H4 (cell line): ENCODE results near the gene OR2H1. TPM values are rescaled to one million over a fixed set of nuclear protein-coding genes. Genes with fewer than 3 reads are reported as not detected.

Source experiments
- DNase-seq: peaks from one replicate; pipeline ENCODE4 v3.0.0-alpha.2; 2015; ENCODE audit warnings: low spot score
- total RNA-seq: library from RNA; depleted of rRNA; stranded (reverse); fragments of >200 nt; shearing (Covaris generic); gene quantifications from 2 replicates; pipeline ENCODE4 v1.2.3, GENCODE V29; 2014

OR2H1 gene
- total RNA-seq, 1 experiment from 2014 or later: not detected

DNA sequence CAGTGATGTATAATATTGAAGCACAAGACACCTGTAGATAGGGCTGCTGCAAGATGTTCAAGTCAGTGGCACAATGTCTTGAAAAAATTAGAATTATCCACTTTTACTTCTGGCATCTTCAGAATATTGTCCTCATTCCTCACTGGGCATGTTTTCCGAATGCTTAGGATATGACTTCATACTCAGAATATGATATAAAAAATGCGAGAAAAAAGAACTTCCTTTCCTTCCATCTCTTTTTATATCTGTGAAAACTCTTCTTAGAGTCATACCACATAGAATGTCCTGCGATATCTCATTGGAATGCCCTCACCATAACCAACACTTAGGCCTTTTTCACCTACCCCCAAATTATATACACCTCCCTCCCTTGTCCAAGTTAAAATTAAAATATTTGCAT lies 26.2 kb downstream of the OR2H1 start:
- DNase-seq: no peak

DNA sequence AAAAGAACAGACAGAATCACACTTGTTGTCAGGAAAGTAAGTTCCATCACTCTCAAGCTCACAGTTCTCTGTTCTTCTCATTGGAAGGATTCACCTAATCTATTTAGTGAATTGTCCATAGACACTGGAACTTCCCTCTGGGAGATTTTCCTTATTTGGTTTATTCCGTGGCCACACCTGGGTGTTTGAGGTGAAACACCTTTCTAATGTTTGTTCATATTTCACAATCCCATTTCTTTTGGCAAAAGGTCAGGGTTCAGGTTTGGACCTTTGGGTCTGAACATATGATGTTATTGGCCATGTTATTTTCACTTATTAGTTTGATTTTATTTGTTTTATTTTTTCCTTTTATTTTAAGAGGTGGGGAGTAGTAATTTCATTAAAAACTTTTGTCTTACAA lies 26.8 kb downstream of the OR2H1 start:
- no peak for DNase-seq

DNA sequence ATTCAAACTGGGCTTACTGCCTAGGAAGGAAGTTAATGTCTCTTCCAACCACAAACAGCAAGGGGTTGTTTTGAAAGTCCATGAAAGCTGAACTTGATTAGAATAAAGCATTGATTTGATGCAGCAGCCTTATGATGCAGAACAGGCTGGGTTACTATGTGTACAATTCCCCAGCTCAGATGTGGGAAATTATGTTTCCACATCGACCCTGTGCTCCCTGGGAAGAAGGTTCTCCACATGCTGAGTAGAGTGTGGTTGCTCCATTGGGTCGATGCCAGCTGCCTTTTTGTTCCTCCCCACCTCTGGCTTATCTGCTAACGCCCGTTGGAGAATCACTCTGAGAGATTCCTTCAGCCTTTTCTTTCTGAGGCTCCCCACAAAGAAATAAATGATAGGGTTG lies 29.6 kb downstream of the OR2H1 start:
- DNase-seq: no peak

DNA sequence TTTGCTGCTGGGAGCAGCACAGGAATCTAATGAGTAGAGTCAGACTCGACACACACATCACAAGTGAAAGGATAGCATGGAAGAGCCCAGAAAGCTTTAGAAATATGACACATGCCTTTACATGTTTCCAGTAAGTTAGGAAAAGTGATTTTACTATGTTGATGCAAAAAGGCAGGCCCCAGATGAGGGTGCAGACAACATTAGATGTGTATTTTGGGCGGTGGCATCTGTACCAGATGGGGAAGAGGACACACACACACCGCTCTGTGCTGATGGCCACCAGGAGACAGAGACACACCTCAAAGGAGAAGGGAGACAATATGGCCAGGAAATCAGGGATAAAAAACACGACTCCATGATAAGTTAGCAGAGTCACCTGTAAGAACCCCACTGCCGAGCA lies 30.2 kb downstream of the OR2H1 start:
- DNase-seq: no peak

DNA sequence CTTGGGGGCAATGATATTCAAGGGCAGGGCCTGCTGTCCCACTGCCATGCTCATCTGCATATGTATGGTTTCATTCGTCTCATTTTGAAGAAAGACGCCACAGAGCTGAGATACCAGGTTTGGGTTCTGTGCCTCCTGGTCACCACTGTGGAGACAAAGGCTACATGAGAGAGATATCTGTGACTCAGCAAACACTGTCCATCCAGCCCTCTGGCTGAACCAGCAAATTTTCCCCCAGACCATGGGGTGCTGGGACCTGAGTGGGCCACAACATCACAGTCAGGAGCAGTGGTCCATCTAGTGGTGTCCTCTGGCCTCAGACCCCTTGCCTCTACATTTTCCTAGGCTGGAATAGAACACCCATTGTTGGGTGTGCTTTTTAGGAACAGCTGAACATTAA lies 30.7 kb downstream of the OR2H1 start, which contains the start of gene MAS1L:
Gene MAS1L, minus strand, starts transcription at position 297 of the 400 bp plus-strand sequence. Its CDS starts 54 bp downstream, at position 243.
- no peak for DNase-seq

DNA sequence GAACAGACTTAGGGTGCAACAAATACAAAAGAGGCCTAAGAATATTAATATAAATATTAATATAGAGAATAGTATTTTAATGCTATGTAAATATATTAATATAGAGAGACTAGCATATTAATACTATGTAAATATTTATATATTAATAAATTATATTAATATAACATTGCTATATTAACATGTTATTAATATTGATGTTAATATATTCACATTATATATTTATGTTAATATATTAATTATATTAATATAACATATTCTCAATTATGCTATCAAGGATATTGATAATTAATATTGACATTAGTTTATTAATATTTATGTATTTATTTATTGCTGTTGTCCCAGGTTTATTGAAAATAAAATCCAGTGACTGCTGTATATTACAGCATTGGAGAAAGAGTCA lies 31.9 kb downstream of the OR2H1 start:
- DNase-seq: no peak

DNA sequence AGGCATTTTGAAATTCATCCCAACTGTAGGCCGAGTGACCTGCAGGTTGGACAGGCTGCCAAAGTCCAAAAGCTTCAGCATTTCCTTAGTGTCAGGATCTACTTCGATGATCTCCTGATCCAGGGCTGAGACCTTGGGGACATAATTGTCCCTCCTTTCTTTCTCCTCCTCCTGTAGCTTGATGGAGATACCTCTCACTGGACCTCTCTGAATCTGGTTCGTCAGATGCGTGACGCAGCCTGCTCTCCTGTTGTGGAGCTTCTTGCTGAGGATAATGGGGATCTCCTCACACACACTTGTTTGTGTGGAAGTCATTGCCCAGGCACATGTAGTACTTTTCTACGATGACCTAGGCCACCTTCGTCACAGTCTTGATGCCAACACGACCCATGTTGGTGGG lies 32.3 kb downstream of the OR2H1 start:
- DNase-seq: no peak

DNA sequence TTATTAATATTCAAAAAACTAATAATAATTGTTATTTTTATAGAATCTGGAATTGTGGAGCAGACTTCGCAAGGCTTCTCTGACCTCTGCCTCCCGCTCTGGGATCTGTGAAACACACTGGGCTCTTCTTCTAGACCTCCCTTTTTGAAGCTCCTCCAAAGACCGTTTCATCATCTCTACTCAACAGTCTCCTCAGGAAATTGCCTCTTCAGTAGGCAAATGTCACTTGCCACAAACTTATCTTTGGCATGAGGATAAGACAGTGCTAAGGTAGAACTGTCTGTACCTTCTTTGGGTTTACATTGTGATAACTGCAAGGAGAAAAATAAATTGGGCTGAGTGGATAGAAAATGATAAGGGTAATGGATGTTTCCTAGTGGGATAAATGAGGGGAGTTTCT lies 33.1 kb downstream of the OR2H1 start:
- DNase-seq: no peak

DNA sequence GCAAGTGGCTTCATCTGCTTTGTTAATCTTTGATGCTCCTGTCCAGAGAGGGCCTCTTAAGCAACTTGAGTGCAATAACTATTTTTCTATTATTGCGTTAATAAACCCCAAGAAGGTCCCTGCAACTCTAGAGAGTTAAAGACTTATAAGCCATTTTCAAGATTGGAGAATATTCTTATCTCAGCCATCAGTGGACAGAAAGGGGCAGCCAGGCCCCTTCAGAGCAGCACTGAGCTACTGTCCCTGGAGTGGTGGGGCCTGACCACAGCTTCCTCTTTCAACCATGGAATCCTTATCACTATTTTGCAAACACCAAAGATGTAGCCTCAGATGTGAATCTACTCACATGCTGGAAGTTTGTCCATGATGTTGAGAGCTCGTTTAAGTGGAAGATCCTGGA lies 33.6 kb downstream of the OR2H1 start:
- DNase-seq: no peak

DNA sequence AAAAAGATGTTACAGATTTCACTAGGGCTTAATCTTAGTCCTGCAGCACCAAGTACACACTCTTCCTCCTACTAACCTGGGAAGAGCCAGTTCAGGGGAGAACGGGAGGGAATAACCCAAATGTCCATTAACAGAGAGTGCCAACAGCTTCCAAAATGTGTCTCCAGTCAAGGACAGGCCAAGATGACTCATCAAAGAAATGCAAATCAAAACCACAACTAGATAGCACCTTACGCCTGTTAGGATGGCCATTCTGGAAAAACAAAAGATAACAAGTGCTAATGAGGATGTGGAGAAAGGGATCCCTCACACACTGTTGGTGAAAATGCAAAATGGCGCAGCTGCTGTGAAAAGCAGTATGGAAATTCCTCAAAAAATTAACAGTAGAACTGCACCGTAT lies 34.6 kb downstream of the OR2H1 start:
- no peak for DNase-seq

DNA sequence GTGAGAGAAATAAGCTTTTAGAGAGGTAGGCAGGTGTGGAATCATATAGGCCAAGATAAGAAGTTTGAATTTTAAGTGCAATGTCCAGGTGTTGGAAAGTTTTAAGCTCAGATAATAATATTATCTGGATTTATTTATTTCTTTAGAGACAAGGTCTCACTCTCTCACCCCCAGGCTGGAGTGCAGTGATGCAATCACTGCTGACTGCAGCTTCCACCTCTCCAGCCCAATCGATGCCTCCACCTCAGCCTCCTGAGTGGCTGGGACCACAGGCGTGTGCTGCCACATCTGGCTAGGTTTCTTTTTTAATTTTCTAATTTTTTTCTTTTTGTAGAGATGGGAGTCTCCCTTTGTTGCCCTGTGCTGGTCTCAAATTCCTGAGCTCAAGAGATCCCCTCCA lies 36.3 kb downstream of the OR2H1 start:
- DNase-seq: no peak

DNA sequence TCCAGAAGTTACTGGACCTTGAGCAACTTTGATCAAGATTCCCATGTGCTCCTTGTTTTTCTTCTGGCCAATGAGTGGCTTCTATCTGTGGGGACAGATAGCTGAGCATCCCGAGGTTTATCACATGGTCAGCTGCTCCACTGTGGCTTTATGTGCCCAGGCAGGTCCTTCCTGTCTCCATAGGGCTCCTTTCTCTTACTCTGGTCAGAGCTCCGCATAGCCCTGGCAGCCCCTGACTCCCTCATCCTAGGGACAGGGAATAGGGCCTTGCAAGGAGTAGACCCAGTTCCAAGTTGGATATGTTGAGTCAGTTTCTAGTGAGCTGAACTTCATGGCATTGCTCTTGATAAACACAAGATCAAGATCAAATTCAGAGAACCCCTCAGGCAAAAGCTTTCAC lies 37.2 kb downstream of the OR2H1 start:
- no peak for DNase-seq

DNA sequence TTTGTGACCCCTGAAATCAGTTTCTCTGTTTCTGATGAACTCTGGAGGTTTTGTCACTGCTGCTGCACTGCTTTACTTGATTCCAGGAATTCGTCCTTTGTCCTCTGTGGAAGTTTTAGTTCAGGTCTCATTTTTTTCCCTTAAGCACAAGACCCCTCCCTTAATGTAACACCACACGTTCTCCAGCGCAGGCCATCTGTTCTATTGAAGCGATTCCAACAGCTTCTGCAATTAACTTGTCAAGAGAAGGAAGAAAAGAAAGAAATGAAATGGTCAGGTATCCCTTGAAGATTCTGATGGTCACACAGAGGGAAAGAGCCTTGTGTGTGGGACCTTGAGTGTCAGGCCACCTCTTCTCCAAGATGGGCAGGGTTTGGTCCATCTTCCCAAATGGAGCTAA lies 38.6 kb downstream of the OR2H1 start:
- no peak for DNase-seq

DNA sequence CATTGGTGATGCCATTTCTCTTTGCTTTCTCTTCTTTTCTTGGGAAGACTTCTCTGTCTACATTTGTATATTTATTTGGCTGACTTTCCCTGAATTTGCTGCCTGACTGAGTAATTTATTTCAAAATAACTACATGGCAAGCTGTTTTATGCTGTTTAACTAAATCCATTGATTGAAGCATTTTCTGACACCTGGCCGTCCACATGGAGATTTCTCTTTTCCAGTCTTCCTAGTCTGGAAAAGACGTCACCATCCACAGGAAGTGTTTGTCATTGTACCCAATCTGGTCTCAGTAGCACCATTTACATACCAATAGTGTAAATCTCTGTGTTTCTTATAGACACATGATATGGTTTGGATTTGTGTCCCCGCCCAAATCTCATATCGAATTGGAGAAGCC lies 40.0 kb downstream of the OR2H1 start:
- no peak for DNase-seq

DNA sequence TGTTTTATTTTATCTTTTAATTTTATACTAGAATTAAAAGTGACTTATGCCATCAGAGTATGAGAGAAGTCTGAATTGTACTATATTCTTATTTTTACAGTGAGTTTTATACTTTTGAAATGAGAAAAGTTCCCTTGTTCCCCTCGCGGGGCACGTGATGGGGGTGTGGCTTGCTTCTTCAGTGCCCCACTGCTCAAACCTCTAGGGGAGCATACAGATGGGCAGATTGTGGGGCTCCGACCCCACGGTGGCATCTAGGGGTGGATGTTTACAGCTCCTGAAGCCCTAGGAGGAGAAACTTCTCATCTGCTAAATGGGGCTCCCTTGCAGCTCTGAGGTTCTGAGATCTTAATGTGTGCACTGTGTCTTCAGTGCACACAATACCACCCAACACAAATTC lies 42.7 kb downstream of the OR2H1 start:
- DNase-seq: no peak

DNA sequence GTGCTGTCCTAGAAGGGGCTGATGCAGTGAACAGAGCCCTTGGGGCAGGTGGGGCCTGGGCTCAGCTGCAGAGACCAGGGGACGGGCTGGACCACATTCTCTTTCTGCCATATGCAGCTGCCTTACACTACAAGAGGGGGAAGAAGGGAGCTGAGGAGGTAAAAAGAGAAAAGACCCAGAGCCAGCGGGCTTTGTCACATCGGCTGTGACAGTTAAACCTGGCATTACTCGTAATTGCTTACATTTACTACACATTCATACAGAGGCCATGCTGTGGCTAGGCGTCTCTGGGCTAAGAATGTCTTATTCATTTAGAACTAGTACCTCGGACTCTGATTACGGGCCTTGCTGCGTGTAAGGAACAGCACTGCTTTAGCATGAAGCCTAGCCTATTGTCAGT lies 43.6 kb downstream of the OR2H1 start:
- no peak for DNase-seq

DNA sequence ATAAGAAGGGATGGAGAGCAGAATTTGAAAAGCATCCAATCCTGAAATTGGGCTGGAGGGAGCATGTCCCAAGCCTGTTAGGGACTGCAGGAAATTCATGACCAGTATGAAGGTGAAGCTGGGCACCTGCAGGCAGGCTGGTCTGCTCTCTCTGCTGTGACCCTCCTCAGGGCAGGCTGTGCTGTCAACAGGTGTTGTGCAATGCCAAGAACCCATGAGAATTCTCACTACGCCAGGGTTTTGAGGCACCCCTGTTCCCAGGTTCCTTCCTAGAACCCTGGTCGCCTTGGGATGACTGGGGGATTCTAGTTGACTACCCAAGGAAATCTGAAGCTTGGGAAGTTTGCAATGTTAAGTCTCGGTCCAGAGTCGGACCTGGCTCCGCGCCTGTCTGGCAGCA lies 44.2 kb downstream of the OR2H1 start:
- DNase-seq: no peak

DNA sequence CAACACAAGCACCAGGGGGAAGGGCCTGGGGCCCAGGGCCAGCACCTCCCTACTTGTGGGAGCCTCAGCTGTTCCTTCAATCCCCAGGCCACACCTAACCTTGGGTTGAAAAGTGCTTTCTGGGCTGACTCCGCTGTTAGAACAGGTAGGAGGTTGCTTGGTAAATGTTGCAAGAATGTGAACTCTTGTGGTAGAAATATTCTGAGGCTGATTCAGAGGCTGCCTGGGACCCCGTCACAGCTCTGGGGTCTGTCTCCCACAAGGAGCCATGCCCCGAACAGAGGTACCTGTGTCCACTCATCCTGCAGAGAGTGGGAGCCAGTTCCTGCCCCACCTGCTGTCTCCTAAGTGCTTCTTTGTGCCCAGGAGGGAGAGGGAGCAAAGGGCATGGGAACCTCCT lies 45.2 kb downstream of the OR2H1 start:
- no peak for DNase-seq

DNA sequence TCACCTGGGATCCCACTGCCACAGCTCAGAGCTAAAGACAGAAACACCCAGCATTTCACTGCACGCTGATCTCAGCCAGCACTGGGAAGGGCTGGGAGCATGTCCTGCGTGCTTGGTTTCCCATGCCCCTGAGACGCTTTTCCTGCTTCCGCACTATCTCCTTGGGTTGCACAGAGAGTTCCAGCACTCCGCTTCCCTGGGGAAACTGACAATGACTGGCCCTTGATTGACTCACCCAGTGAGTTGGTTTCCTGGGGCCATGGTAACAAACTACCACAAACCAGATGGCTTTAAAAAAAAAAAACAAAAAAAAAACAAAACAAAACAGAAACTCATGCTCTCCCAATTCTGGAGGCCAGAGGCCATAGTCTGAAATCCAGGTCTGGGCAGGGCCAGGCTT lies 45.6 kb downstream of the OR2H1 start:
- no peak for DNase-seq

DNA sequence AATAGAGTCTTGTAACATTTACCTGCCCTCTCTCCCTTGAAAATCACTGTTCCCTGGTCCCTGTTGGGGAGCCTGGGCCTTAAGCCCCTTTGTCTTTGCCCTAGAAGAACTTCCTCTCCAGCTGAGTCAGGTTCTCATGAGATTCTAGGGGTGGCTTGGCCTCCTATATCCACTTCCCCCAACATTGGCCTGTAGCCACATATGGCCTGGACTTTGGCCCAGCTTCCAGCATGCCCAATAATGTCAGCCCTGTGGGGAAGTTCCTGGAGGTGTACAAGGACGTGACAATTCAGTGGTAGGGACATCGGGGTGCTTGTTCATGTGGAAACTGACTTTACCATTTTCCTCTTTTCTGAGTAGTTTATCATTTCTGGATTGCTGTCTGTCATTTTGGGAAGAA lies 48.0 kb downstream of the OR2H1 start:
- no peak for DNase-seq

DNA sequence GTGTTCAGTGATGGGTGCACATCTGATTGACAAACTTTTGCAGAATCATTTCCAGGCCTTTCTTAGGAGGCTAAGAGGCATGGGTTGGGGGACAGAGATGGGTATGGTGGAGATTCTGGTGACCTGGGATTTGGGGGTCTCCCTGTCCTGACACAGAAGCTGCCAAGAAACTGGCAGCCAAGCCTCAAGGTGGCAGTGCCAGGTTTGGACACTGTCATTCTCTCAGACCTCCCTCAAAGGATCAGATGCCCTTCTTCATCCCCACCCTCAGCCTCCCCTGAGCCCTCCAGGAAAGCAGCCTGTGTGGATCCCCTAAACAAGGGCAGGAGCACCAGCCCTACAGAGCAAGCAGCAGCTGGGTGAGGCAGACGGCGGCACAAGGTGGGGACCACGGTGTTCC lies 48.9 kb downstream of the OR2H1 start:
- DNase-seq: no peak

DNA sequence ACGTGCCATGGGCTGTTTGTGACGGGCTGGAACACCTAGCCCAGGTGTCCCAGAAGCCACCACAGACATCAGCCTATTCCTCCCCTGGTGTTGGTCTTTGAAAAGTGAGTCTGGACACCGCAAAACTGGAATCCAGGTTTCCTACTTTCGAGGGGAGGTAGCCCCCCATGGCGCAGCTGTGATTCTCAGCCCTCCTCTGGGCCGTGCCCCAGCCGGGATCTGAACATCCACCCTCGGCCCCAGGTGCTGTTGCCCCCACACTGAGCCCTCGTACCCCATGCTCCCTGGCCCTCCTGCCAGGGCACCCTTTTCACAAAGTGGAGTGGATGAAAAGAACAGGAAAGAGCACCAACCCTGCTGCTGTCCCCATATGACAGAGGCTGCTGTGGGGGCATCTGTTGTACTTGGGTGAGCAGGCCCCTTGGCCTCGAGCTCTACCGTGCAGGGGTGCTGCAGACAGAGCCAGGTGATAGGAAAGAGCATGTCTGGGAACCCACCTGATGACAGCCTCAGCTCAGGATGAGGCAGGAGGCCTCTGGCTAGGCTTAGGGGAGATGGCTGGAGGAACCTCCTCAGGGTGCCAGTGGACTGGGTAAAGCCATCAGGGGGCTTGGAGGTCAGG lies 49.6 kb downstream of the OR2H1 start:
- DNase-seq: no peak

DNA sequence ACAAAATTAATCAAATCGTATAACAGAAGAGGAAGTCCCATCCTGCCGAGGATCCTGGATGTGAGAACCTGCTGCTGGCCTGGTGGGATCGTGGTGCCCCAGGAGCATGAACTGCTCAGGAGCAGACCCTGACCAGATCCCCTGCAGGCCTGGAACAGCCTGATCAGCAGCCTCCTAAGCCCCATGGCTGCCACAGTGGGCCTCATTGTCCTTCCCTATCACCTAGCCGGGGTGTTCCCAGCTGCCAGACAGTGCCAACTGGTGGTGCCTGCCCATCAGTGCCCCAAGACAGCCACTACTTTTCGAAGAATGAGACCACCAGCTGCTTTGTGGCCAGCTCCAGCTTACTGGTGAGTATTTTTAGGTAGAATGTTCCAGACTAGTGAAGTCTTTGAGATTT lies 50.4 kb downstream of the OR2H1 start:
- no peak for DNase-seq

DNA sequence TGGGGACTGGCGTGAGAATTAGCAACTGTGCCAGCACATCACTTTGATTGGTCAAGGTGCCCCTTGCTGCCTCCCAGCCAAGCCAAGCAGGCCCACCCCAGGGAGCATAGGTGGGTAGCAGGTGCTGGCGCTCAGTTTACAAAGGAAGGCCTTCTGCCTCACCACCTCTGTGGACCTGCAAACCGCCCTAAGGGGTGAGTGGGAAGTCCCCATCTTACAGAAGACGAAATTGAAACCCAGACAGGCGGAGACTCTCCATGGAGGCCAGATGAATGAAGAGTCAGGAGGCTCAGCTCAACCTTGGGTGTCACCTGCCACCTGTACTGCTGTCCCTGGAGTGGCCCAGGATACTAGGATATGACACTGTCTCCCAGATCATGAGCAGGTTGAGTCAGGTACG lies 52.3 kb downstream of the OR2H1 start:
- DNase-seq: no peak

DNA sequence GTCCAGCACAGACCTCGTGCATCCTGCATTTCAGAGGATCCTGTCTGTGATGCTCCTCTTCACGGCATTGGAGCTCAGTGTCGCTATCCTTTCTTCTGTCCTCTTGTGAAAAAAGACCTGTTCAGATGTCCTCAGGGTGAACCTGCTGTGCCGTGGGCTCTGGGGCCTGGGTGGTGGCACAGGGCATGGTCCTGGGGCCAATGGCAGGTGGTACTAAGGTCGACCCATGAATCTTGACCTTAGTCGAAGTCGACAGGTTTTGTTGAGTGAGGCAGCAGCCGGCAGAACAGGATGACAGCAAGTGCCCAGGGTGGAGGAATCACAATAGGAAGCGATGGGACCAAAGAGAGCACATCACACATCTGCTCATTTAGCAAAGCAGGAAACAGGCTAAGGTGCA lies 52.8 kb downstream of the OR2H1 start:
- no peak for DNase-seq
